Measurements from ENCODE around the gene DTYMK.

The DTYMK gene

DNA sequence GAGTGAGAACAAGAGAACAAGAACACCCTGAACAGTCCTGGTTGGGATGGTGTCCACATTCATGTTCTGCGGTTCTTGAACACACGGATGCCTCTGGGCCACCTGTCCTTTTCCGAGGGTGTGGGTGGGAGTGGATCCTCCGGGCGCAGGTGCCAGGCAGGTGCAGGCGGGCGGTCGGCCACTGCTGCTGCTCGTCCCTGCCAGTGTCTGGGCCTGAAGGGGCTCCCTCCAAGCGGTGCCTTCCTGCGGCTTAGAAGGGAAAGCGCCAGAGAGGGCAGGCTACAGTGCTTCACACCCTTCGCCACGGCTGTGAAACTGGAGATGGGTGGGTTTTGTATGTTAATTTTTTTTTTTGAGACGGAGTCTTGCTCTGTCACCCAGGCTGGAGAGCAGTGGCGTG, 39.8 kb upstream of the DTYMK start:
- peaks cover 11% of the 10 kb centered on the region for H3K4me1 ChIP-seq (ENCODE audit: control insufficient read depth, insufficient read depth, low read length)
- no peak overlapping the region for H3K9ac ChIP-seq (ENCODE audit: low read length)
- H3K4me3 ChIP-seq (ENCODE audit: low read length), result no peak overlapping the region
- peaks cover 4% of the 10 kb centered on the region for H3K9me3 ChIP-seq (ENCODE audit: control insufficient read depth, low read length)
- no peak for DNase-seq (ENCODE audit: low read depth)
- H3K36me3 ChIP-seq (ENCODE audit: control insufficient read depth, insufficient read depth, low read length, severe bottlenecking), result peaks cover 17% of the 10 kb centered on the region
- H3K27me3 ChIP-seq (replicated peaks; ENCODE audit: control insufficient read depth, insufficient read depth, low read length), result no peaks in the 10 kb centered on the region

DNA sequence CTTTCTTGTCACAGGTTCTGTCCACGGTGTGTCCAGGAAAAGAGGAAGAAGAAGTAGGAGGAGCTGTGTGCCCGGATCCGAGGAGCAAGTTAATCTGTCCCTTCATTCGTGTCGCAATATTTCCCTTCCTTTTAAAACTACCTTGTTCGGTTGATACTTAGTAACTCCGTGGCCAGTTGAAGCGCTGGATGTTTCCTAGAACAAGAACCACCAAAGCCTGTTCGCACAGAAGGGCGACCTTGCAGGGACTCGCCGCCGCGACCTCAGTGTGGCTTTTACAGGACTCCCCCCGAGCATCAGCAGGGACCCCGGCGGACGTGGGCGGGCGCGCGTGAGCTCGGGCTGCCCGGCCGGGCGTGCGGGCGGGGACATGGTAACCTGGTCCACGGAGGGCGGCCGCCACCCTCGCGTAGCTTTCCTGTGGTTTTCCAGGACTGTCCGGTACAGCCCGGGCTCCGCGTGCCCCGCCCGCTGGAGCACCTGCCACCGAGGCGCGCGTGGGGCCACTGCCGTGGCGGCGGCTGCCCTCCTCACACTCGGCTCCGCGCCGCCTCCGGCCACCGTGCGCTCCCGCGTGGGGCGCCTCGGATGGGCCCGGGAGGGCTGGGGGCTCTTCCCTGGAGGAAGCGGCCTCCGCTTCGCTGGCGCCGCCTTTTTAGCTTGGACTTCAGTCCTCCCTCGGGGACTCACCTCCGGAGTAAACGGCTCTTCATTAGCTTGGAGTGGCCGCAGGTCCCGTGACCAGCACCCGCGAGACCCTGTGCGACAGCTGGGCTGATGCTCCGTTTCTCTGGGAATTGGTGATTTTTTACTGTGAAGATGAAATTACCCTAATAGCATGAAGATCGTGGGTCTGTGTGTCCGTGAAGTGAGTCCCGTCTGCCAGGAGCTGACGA, 38.6 kb upstream of the DTYMK start:
- H3K9ac ChIP-seq (ENCODE audit: low read length), result no peak overlapping the region
- no peaks in the 10 kb centered on the region for H3K27me3 ChIP-seq (replicated peaks; ENCODE audit: control insufficient read depth, insufficient read depth, low read length)
- no peak for DNase-seq (ENCODE audit: low read depth)
- no peak overlapping the region for H3K4me3 ChIP-seq (ENCODE audit: low read length)
- H3K4me1 ChIP-seq (ENCODE audit: control insufficient read depth, insufficient read depth, low read length), result peaks cover 11% of the 10 kb centered on the region
- H3K9me3 ChIP-seq (ENCODE audit: control insufficient read depth, low read length), result peaks cover 4% of the 10 kb centered on the region
- H3K36me3 ChIP-seq (ENCODE audit: control insufficient read depth, insufficient read depth, low read length, severe bottlenecking), result peaks cover 29% of the 10 kb centered on the region

- H3K4me3 ChIP-seq (ENCODE audit: low read length), result no peak overlapping the region
- no peak for DNase-seq (ENCODE audit: low read depth)
- H3K4me1 ChIP-seq (ENCODE audit: control insufficient read depth, insufficient read depth, low read length), result peaks cover 11% of the 10 kb centered on the region
- H3K27me3 ChIP-seq (replicated peaks; ENCODE audit: control insufficient read depth, insufficient read depth, low read length), result no peaks in the 10 kb centered on the region
- H3K36me3 ChIP-seq (ENCODE audit: control insufficient read depth, insufficient read depth, low read length, severe bottlenecking), result peaks cover 37% of the 10 kb centered on the region
- peaks cover 4% of the 10 kb centered on the region for H3K9me3 ChIP-seq (ENCODE audit: control insufficient read depth, low read length)
- H3K9ac ChIP-seq (ENCODE audit: low read length), result no peak overlapping the region
Observed at GRCh38 chr2:241724259-241724974, 37.8 kb upstream of the DTYMK start.

- H3K4me1 ChIP-seq (ENCODE audit: control insufficient read depth, insufficient read depth, low read length), result peaks cover 2% of the 10 kb centered on the region
- peaks cover 42% of the 10 kb centered on the region for H3K36me3 ChIP-seq (ENCODE audit: control insufficient read depth, insufficient read depth, low read length, severe bottlenecking)
- DNase-seq (ENCODE audit: low read depth), result no peak
- H3K9me3 ChIP-seq (ENCODE audit: control insufficient read depth, low read length), result peaks cover 4% of the 10 kb centered on the region
- no peak overlapping the region for H3K4me3 ChIP-seq (ENCODE audit: low read length)
- no peak overlapping the region for H3K9ac ChIP-seq (ENCODE audit: low read length)
- no peaks in the 10 kb centered on the region for H3K27me3 ChIP-seq (replicated peaks; ENCODE audit: control insufficient read depth, insufficient read depth, low read length)
Observed at GRCh38 chr2:241722896-241723454, 36.4 kb upstream of the DTYMK start.

DNA sequence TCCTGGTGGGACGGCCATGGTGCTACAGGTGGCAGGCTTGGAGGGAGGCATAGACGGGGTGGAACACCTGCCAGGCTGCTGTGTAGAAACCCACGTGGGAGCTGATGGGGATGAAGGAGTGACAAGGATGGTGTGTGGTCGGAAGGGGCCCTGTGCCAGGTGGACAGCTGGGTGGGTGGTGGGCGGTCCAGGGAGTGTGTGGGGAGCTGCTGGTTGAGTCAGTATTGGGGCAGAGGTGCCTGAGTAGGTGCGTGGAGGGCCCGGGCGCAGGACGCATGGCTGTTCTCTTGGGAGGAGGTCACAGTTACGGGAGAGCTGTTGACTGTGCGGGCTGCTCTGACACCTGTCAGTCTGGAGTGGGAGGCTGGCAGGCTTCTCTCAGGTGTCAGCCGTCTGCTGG, 35.2 kb upstream of the DTYMK start:
- DNase-seq (ENCODE audit: low read depth), result no peak
- H3K4me1 ChIP-seq (ENCODE audit: control insufficient read depth, insufficient read depth, low read length), result no peaks in the 10 kb centered on the region
- H3K36me3 ChIP-seq (ENCODE audit: control insufficient read depth, insufficient read depth, low read length, severe bottlenecking), result peaks cover 42% of the 10 kb centered on the region
- no peaks in the 10 kb centered on the region for H3K27me3 ChIP-seq (replicated peaks; ENCODE audit: control insufficient read depth, insufficient read depth, low read length)
- no peak overlapping the region for H3K4me3 ChIP-seq (ENCODE audit: low read length)
- H3K9ac ChIP-seq (ENCODE audit: low read length), result no peak overlapping the region
- peaks cover 4% of the 10 kb centered on the region for H3K9me3 ChIP-seq (ENCODE audit: control insufficient read depth, low read length)

GRCh38 chr2:241720560-241720959, 33.9 kb upstream of the DTYMK start:
- H3K4me3 ChIP-seq (ENCODE audit: low read length), result no peak overlapping the region
- no peak for DNase-seq (ENCODE audit: low read depth)
- no peaks in the 10 kb centered on the region for H3K4me1 ChIP-seq (ENCODE audit: control insufficient read depth, insufficient read depth, low read length)
- no peaks in the 10 kb centered on the region for H3K27me3 ChIP-seq (replicated peaks; ENCODE audit: control insufficient read depth, insufficient read depth, low read length)
- no peak overlapping the region for H3K9ac ChIP-seq (ENCODE audit: low read length)
- H3K36me3 ChIP-seq (ENCODE audit: control insufficient read depth, insufficient read depth, low read length, severe bottlenecking), result peaks cover 53% of the 10 kb centered on the region
- H3K9me3 ChIP-seq (ENCODE audit: control insufficient read depth, low read length), result peaks cover 4% of the 10 kb centered on the region

DNA sequence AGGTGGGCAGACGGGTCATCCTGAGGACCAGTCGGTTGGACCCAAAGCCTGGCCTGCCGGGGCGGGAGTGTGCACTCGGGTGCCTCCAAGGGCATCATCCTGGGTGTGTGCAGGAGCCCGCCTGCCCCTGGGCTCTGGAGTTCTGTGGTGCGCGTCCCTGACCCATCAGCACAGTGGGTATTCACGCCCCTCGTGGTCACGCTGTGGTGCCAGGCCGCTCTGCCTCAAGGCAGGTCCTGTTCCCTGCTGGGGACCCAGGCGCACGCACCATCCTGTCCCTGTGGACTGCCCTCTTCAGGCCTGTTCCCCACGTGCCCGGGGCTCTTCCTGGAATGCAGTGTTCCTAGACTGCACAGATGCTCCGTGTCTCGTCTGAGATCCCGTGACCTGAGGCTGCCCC, 33.5 kb upstream of the DTYMK start:
- DNase-seq (ENCODE audit: low read depth), result no peak
- H3K36me3 ChIP-seq (ENCODE audit: control insufficient read depth, insufficient read depth, low read length, severe bottlenecking), result peaks cover 53% of the 10 kb centered on the region
- no peak overlapping the region for H3K4me3 ChIP-seq (ENCODE audit: low read length)
- H3K9me3 ChIP-seq (ENCODE audit: control insufficient read depth, low read length), result peaks cover 4% of the 10 kb centered on the region
- H3K4me1 ChIP-seq (ENCODE audit: control insufficient read depth, insufficient read depth, low read length), result no peaks in the 10 kb centered on the region
- no peak overlapping the region for H3K9ac ChIP-seq (ENCODE audit: low read length)
- no peaks in the 10 kb centered on the region for H3K27me3 ChIP-seq (replicated peaks; ENCODE audit: control insufficient read depth, insufficient read depth, low read length)

- Histone ChIP-seq H3K9me3 (ENCODE audit: control insufficient read depth, low read length) (peaks cover 4% of the 10 kb centered on the region), H3K9ac (ENCODE audit: low read length) (no peak overlapping the region), H3K4me3 (ENCODE audit: low read length) (no peak overlapping the region), H3K36me3 (ENCODE audit: control insufficient read depth, insufficient read depth, low read length, severe bottlenecking) (peaks cover 60% of the 10 kb centered on the region), H3K27me3 (replicated peaks; ENCODE audit: control insufficient read depth, insufficient read depth, low read length) (no peaks in the 10 kb centered on the region), H3K4me1 (ENCODE audit: control insufficient read depth, insufficient read depth, low read length) (no peaks in the 10 kb centered on the region)
- no peak for DNase-seq (ENCODE audit: low read depth)
Observed at GRCh38 chr2:241719093-241719492, 32.5 kb upstream of the DTYMK start.

GRCh38 chr2:241708879-241709278, 22.3 kb upstream of the DTYMK start:
- Histone ChIP-seq H3K27me3 (replicated peaks; ENCODE audit: control insufficient read depth, insufficient read depth, low read length) (no peaks in the 10 kb centered on the region), H3K9ac (ENCODE audit: low read length) (no peak overlapping the region), H3K36me3 (ENCODE audit: control insufficient read depth, insufficient read depth, low read length, severe bottlenecking) (peaks cover 69% of the 10 kb centered on the region), H3K4me3 (ENCODE audit: low read length) (no peak overlapping the region), H3K9me3 (ENCODE audit: control insufficient read depth, low read length) (no peaks in the 10 kb centered on the region), H3K4me1 (ENCODE audit: control insufficient read depth, insufficient read depth, low read length) (no peaks in the 10 kb centered on the region)
- no peak for DNase-seq (ENCODE audit: low read depth)

DNA sequence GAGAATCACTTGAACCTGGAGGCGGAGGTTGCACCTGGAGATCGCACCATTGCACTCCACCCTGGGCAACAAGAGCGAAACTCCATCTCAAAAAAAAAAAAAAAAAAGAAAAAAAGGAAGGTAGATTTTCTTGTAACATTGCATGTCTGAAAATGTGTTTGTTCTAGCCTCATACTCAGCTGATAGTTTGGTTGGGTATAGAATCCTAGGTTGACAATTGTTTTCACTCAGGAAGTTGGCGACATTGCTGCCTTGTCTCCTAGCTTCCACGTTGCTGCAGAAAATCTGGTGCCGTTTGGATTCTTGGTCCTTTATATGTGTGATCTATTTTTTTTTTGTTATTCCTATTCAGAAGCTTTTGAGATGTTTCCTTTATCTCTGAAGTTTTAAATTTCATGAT, 19.9 kb upstream of the DTYMK start:
- DNase-seq (ENCODE audit: low read depth), result no peak
- Histone ChIP-seq H3K36me3 (ENCODE audit: control insufficient read depth, insufficient read depth, low read length, severe bottlenecking) (peaks cover 51% of the 10 kb centered on the region), H3K27me3 (replicated peaks; ENCODE audit: control insufficient read depth, insufficient read depth, low read length) (no peaks in the 10 kb centered on the region), H3K4me3 (ENCODE audit: low read length) (no peak overlapping the region), H3K4me1 (ENCODE audit: control insufficient read depth, insufficient read depth, low read length) (peaks cover 9% of the 10 kb centered on the region), H3K9ac (ENCODE audit: low read length) (no peak overlapping the region), H3K9me3 (ENCODE audit: control insufficient read depth, low read length) (no peaks in the 10 kb centered on the region)

- Histone ChIP-seq H3K9me3 (ENCODE audit: control insufficient read depth, low read length) (no peaks in the 10 kb centered on the region), H3K9ac (ENCODE audit: low read length) (peak overlapping the region; percentile 86), H3K36me3 (ENCODE audit: control insufficient read depth, insufficient read depth, low read length, severe bottlenecking) (peaks cover 21% of the 10 kb centered on the region), H3K27me3 (replicated peaks; ENCODE audit: control insufficient read depth, insufficient read depth, low read length) (no peaks in the 10 kb centered on the region), H3K4me1 (ENCODE audit: control insufficient read depth, insufficient read depth, low read length) (peaks cover 13% of the 10 kb centered on the region), H3K4me3 (ENCODE audit: low read length) (peak overlapping the region; percentile 88)
- peak; percentile 55 for DNase-seq (ENCODE audit: low read depth)
Observed at GRCh38 chr2:241703032-241703604, 16.5 kb upstream of the DTYMK start.

All from adipocyte (in vitro differentiated cells).